ENCODE results near the gene POGZ. TPM values are rescaled to one million over a fixed set of nuclear protein-coding genes. Genes with fewer than 3 reads are reported as not detected.

Gene POGZ
- total RNA-seq, 6 experiments from 2014 or later, result 34.9 to 40.3 (median 37.9) TPM

- 0 out of 2 replicates have a peak, but pooled peaks cover 6% of the 10 kb centered on the region for H3K36me3 Mint-ChIP-seq (ENCODE audit: low read depth)
- peaks cover 7% of the 10 kb centered on the region for H3K9me3 Mint-ChIP-seq
- H3K27ac Mint-ChIP-seq, result no peak overlapping the region
- no peak for TF ChIP-seq CTCF (IDR thresholded peaks at IDR 0.05)
- peaks cover 24% of the 10 kb centered on the region for H3K27me3 Mint-ChIP-seq (ENCODE audit: insufficient read depth)
- DNase-seq, result no peak
- no peak overlapping the region for H3K4me3 Mint-ChIP-seq
- no peaks in the 10 kb centered on the region for H3K4me1 Mint-ChIP-seq (ENCODE audit: low read depth)
These were observed 27.3 kb upstream of the POGZ start for GRCh38 chr1:151486557-151486956.

DNA sequence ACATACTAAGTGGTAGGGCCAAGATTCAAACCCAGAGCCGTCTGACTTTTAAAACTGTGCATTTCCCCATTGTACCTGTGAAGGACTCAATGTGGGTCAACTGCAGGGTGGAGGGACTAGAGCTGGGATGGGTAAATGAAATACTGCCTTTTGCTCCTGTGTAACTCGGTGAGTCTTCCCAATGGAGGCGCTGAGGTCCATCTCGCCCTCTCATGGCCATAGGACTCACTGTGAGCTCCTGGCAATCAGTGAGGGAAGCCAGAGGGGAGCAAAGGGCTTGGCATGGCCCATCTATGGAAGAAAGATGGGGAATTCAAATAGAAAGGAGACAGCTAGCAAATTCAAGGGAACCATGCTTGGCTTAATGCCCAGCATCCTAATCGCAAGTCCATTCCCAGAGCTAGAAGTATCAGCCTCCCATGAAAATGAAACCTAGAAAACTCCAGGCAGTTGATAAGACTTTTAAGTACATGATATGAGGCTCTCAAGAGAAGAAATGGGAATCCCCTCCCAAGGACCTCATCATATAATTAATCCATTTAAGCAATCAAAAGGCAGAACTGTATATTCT is 26.5 kb upstream of the POGZ start:
- H3K27me3 Mint-ChIP-seq (ENCODE audit: insufficient read depth), result peaks cover 25% of the 10 kb centered on the region
- peaks cover 7% of the 10 kb centered on the region for H3K9me3 Mint-ChIP-seq
- 0 out of 2 replicates have a peak, but pooled peaks cover 7% of the 10 kb centered on the region for H3K36me3 Mint-ChIP-seq (ENCODE audit: low read depth)
- no peaks in the 10 kb centered on the region for H3K4me1 Mint-ChIP-seq (ENCODE audit: low read depth)
- H3K27ac Mint-ChIP-seq, result no peak overlapping the region
- DNase-seq, result no peak
- no peak for TF ChIP-seq CTCF (IDR thresholded peaks at IDR 0.05)
- H3K4me3 Mint-ChIP-seq, result no peak overlapping the region

- DNase-seq, result no peak
- Mint-ChIP-seq H3K9me3 (peaks cover 11% of the 10 kb centered on the region), H3K4me1 (ENCODE audit: low read depth) (peaks cover 16% of the 10 kb centered on the region), H3K27ac (no peak overlapping the region), H3K36me3 (ENCODE audit: low read depth) (0 out of 2 replicates have a peak, but pooled peaks cover 7% of the 10 kb centered on the region), H3K27me3 (ENCODE audit: insufficient read depth) (peaks cover 8% of the 10 kb centered on the region), H3K4me3 (no peak overlapping the region)
- no peak for TF ChIP-seq CTCF (IDR thresholded peaks at IDR 0.05)
These were observed 22.7 kb upstream of the POGZ start for GRCh38 chr1:151482017-151482416.

DNA sequence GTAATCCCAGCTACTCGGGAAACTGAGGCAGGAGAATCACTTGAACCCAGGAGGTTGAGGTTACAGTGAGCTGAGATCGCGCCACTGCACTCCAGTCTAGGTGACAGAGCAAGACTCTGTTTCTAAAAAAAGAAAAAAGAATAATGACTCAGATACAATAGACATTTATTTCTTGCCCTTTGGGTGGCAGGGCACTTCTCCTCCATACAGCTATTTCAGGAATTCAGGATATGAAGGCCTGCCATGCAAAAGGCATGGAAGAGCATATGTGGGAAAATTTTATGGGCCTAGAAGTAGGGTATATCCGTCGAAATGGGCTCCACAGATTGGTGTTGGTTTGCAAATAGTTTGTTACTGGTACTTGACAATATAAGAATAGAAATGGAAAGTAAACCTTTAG is 20.2 kb upstream of the POGZ start:
- no peak overlapping the region; the same call in 1 of the 2 replicates for H3K27ac Mint-ChIP-seq
- peaks cover 3% of the 10 kb centered on the region for H3K27me3 Mint-ChIP-seq (ENCODE audit: insufficient read depth)
- peaks cover 11% of the 10 kb centered on the region for H3K9me3 Mint-ChIP-seq
- 0 out of 2 replicates have a peak, but pooled peaks cover 7% of the 10 kb centered on the region for H3K36me3 Mint-ChIP-seq (ENCODE audit: low read depth)
- no peak for TF ChIP-seq CTCF (IDR thresholded peaks at IDR 0.05)
- no peak for DNase-seq
- H3K4me3 Mint-ChIP-seq, result no peak overlapping the region
- H3K4me1 Mint-ChIP-seq (ENCODE audit: low read depth), result peaks cover 16% of the 10 kb centered on the region

DNA sequence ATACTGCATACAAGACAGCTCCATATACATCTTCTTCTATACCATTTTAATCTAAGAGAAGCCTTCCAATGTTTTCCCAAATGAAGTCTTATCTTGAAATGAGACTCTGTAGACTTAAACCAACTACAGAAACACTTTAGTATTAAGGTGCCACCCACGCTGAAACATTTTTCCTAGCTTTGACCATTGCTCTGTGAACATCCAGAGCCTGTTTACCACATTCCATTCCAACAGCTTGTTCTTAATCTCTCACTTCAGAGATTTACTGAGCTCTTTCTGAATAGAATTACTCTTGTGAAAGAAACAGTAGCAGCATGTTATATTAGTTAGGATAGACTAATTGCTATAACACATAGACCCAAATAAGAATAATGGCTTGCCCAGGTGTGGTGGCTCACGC is 19.6 kb upstream of the POGZ start:
- Mint-ChIP-seq H3K27me3 (ENCODE audit: insufficient read depth) (peaks cover 3% of the 10 kb centered on the region), H3K4me3 (no peak overlapping the region; the same call in 1 of the 2 replicates), H3K9me3 (peaks cover 11% of the 10 kb centered on the region), H3K27ac (peak overlapping the region; percentile 29), H3K36me3 (ENCODE audit: low read depth) (0 out of 2 replicates have a peak, but pooled peaks cover 7% of the 10 kb centered on the region), H3K4me1 (ENCODE audit: low read depth) (peaks cover 16% of the 10 kb centered on the region)
- TF ChIP-seq CTCF (IDR thresholded peaks at IDR 0.05), result no peak
- no peak for DNase-seq

Data from HFFc6 (cell line).